Muscle layer of duodenum (tissue), 2 donors: ENCODE data around the gene IRAG1.

Source experiments
- H3K27ac ChIP-seq: one replicate; pipeline ENCODE4 v1.7.0; 2013; ENCODE audit warnings: mild to moderate bottlenecking, low read length
- H3K27me3 ChIP-seq: one replicate; pipeline ENCODE4 v1.7.0; 2013; ENCODE audit warnings: low read depth, mild to moderate bottlenecking, control low read depth, low read length
- H3K36me3 ChIP-seq, 2 donors: one replicate each; pipeline ENCODE4 v1.7.0; 2013; ENCODE audit warnings: low read length in 2 of 2, control low read depth in 1 of 2, mild to moderate bottlenecking in 1 of 2; ENCODE audit not compliant: insufficient read depth in 2 of 2, control insufficient read depth in 1 of 2
- H3K4me1 ChIP-seq, 2 donors: one replicate each; pipeline ENCODE4 v1.7.0; 2013; ENCODE audit warnings: low read length in 2 of 2, mild to moderate bottlenecking in 2 of 2, control low read depth in 1 of 2, moderate library complexity in 1 of 2; ENCODE audit not compliant: insufficient read depth in 2 of 2, control insufficient read depth in 1 of 2
- H3K4me3 ChIP-seq, 2 donors: one replicate each; pipeline ENCODE4 v1.7.0; 2013; ENCODE audit warnings: low read length in 2 of 2, low read depth in 1 of 2, mild to moderate bottlenecking in 1 of 2
- H3K9me3 ChIP-seq, 2 donors: one replicate each; pipeline ENCODE4 v1.7.0; 2013; ENCODE audit warnings: low read length in 2 of 2, control low read depth in 1 of 2, mild to moderate bottlenecking in 1 of 2; ENCODE audit not compliant: control insufficient read depth in 1 of 2
- donor health status: healthy.

IRAG1 gene

DNA sequence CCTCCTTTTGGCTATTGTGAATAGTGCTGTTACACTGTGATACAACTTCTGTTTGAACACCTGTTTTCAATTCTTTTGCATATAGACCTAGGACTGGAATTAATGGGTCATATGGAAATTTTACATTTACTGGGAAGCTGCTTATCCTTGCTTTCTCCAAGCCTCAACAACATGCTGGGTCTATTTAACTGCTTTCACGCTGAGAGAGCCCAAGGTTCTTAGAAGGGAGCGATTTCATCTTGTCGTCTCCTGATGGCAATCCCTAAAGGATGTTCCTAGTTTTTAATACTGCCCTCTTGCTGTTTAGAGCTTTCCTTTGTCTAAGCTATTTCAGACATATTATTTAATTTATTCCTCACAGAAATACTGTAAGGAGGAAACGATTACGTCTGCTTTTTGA lies 15.5 kb downstream of the IRAG1 start:
- no peaks in the 10 kb centered on the region for H3K27me3 ChIP-seq
- peaks cover 23 to 38% of the 10 kb centered on the region in 2 donors for H3K4me1 ChIP-seq
- peaks cover 0 to 6% of the 10 kb centered on the region in 2 donors for H3K36me3 ChIP-seq
- H3K9me3 ChIP-seq: no peaks in the 10 kb centered on the region
- H3K4me3 ChIP-seq: no peak overlapping the region
- no peak overlapping the region for H3K27ac ChIP-seq

DNA sequence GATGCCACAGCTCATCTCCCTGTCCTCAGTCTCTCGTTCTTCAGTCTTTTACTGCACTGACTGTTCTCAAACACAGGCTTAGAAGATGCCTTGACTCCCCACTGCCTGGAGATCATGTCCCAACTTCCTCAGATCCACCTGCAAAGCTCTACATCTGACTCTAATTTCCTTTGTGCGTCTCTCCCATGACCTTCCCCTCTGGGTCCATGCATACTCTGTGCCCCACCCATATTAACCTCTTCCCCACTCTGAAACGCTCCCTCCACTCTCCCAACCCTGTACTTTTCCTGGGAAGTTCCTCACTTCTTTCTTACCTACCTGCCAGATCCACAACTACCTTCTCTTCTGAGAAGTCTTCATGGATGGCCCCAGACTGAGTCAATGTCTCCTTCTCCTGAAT lies 16.6 kb downstream of the IRAG1 start:
- H3K27ac ChIP-seq: no peak overlapping the region
- peaks cover 0 to 6% of the 10 kb centered on the region in 2 donors for H3K36me3 ChIP-seq
- no peaks in the 10 kb centered on the region for H3K9me3 ChIP-seq
- peaks cover 23 to 30% of the 10 kb centered on the region in 2 donors for H3K4me1 ChIP-seq
- H3K27me3 ChIP-seq: no peaks in the 10 kb centered on the region
- no peak overlapping the region for H3K4me3 ChIP-seq

DNA sequence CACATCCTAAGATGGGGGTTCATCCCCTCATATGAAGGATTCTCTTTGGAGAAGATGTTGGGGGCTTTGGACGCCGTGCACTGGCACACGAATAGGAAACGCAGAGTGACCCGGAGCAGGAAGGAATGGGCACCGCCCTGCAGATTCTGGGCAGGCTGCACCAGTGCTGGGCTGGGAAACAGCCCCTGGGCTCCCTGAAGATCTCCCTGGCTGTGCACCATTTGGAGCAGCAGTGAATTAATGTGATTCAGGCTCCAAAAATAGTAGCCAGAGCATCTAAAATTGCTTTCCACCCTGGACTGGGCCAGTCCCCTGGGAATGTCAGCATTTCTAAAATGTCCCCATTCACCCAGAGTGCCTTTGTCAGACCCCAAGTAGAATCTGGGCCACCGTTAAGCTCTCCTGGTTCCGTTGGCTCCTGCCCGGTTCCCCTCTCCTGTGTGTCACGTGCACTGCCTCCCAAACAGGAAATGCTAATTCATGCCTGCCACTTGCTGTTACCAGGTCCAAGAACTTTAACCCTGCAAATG lies 18.6 kb downstream of the IRAG1 start:
- peak overlapping the region; percentile 23 to 40 for H3K4me3 ChIP-seq
- H3K9me3 ChIP-seq: no peaks in the 10 kb centered on the region
- peaks cover 0 to 6% of the 10 kb centered on the region in 2 donors for H3K36me3 ChIP-seq
- H3K27me3 ChIP-seq: no peaks in the 10 kb centered on the region
- peaks cover 27 to 38% of the 10 kb centered on the region in 2 donors for H3K4me1 ChIP-seq
- peak overlapping the region; percentile 76 for H3K27ac ChIP-seq

DNA sequence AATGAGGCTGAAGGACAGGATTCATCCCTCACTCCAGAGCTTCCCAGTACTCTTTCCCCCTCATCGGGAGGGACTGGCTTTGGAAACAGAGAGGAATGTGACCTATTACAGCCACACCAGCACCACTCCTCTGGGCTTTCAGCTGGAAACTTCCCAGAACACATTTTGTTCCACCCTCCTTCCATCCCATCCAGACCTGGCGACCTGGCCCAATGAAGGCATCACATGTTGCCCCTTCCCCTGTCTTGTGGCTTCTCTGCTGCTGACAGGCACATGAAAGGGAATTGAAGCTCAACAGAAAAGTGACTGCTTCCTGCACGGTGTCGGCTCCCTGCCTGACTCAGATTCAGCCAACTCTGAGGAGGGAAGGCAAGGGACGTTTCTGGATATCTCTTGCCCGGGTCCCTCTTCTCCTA lies 19.1 kb downstream of the IRAG1 start:
- Histone ChIP-seq H3K27ac (peak overlapping the region; percentile 76), H3K9me3 (no peaks in the 10 kb centered on the region), H3K36me3 (peaks cover 0 to 6% of the 10 kb centered on the region in 2 donors), H3K4me1 (peaks cover 32 to 44% of the 10 kb centered on the region in 2 donors), H3K4me3 (peak overlapping the region; percentile 23 to 40), H3K27me3 (no peaks in the 10 kb centered on the region)

DNA sequence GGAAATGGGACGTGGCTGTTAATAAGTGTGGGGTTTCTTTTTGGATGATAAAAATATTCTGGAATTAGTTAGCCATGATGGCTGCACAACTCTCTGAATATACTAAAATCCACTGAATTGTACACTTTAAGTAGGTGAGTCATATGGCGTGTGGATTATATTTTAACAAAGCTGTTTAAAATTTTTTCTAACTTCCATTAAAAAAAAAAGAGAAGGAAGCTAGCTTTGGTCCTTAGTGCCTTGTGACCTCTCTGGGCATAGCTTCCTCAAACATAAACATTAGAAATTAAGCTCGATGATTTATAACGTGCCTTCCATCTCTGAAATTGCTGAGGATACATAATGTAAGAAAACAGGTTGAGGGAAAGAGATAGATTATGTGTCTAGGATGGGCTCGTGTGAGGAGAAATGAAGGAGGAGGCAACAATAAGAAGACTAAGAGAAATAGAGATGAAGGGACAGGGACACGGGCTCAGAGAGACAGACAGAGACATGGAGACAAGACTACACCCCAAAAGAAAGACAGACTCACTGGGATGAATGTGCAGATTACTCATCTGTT lies 20.0 kb downstream of the IRAG1 start:
- Histone ChIP-seq H3K27ac (peak overlapping the region; percentile 76), H3K27me3 (no peaks in the 10 kb centered on the region), H3K4me3 (no peak overlapping the region), H3K4me1 (peaks cover 38 to 52% of the 10 kb centered on the region in 2 donors), H3K9me3 (no peaks in the 10 kb centered on the region), H3K36me3 (no peaks in the 10 kb centered on the region)

DNA sequence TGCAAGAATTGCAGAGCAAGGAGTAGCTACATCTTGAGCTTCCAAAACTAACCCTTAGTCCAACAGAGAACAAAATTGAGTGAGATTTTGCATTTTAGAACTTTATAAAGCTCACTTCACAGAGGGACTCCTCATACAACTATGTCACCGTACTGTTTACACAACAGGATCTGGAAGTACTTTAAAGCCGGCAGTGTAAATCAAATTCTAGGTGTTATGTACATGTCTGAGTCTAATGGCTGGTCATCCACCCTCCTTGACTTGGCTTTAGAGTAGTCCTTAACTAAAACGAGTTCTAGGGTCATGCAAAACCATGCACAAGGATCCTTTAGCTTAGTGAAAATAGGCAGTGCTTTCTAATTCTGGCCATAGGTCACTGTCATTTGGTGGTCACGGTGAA lies 23.5 kb downstream of the IRAG1 start:
- Histone ChIP-seq H3K9me3 (no peaks in the 10 kb centered on the region), H3K4me3 (peak overlapping the region in 1 of 2 donors; percentile 4), H3K4me1 (peaks cover 31 to 68% of the 10 kb centered on the region in 2 donors), H3K27ac (peak overlapping the region; percentile 64), H3K36me3 (no peaks in the 10 kb centered on the region), H3K27me3 (no peaks in the 10 kb centered on the region)

DNA sequence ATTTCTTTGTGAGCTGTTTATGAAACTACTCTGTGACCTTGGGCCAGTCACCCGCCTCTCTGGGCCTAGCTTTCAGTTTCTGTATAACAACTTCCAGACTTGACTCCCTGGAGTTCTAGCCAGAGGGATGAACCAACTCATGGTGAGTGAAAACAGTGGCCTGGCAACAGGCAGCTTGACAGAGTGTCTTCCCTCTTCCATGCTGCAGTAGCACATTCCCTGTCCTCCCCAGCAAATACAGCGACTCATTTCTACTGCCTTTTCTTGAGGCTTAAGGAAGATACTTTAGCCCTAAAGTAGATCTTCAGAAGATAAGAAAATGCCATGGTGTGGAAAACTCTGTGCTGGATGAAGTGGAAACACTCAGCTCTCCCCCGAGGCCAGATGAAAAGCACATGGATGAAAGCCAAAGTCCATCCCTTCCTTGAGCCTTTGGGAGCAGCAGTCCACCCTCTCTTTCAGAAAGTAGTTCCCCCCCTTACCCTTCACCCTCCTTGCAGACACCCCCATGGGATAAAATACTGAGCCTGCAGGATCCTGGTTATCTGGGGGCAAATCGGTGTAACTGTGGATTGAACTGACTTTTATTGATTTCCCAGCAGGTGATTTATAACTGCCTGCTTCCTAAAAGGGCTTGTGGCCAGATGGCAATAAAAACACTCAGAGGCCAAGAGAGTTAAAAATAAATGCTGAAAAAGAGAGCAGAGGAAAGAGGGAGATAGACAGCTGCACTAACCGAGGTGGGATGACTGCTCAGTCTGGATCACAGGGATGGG lies 24.1 kb downstream of the IRAG1 start:
- Histone ChIP-seq H3K36me3 (no peaks in the 10 kb centered on the region), H3K4me3 (peak overlapping the region; percentile 4 to 9), H3K27ac (peak overlapping the region; percentile 64), H3K27me3 (no peaks in the 10 kb centered on the region), H3K9me3 (no peaks in the 10 kb centered on the region), H3K4me1 (peaks cover 25 to 64% of the 10 kb centered on the region in 2 donors)

DNA sequence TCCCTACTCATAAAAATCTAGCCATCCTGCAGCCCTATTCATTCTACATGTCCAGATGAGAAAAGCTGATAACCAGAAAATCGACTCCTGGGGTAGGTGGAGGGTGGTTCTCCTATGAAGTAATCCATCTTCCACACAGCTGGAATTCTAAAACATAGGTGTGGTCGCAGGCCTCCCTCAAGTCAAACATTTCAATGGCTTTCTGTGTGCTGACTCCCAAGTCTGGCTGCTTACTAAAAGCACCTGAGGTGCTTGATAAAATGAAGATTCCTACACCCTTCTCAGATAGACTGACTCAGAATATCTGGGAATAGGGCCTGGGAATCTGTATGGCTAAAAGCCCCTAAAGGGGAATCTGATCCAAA lies 26.1 kb downstream of the IRAG1 start:
- no peaks in the 10 kb centered on the region for H3K36me3 ChIP-seq
- no peaks in the 10 kb centered on the region for H3K27me3 ChIP-seq
- peaks cover 16 to 61% of the 10 kb centered on the region in 2 donors for H3K4me1 ChIP-seq
- no peak overlapping the region for H3K4me3 ChIP-seq
- peak overlapping the region; percentile 35 for H3K27ac ChIP-seq
- H3K9me3 ChIP-seq: no peaks in the 10 kb centered on the region

DNA sequence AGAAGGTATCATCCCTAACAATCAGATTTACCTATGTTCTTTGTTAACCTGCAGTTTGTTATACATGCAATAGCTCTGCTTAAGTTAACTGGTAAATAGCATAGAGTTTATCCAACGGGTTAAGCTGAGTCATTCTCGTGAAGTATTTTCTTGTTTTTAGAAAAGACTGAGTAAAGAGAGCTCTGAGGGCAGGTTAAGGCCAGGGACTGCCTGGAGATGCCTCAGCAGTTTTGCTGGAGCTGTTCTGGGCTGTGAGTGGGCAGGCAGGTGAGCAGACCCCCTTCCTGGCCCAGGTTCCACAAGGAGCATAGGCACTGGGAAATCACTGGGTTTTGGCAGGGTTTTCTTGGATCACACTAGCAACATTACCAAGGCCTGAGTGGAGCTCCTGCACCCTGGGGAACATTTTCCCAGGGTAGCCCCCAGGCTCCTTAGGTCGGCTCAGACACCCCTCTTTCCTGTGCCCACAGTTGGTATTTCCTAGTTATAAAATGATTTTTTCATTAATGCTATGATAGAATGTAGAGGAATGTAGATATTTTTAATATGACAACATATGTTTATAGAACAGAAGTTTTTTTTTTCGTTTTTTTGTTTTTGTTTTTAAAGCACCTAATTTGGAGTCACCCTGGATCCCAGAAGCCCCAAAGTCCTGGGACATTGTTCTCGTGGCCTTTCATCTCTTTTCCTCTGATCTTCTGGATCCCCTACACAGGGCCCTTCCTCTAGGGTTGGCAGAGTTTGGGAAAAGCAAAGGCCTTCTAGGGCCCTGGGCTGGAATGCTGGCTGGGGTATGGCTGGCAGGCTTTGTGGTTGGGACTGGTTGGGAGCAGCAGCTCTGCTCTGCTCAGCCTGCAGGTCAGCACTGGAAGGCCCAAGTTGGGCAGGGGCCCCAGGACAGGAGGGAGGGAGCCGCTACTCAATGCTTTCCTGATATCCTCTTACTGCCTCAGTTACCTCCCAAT lies 26.7 kb downstream of the IRAG1 start:
- no peaks in the 10 kb centered on the region for H3K27me3 ChIP-seq
- no peaks in the 10 kb centered on the region for H3K36me3 ChIP-seq
- H3K27ac ChIP-seq: peak overlapping the region; percentile 35
- no peaks in the 10 kb centered on the region for H3K9me3 ChIP-seq
- H3K4me1 ChIP-seq: peaks cover 16 to 61% of the 10 kb centered on the region in 2 donors
- no peak overlapping the region for H3K4me3 ChIP-seq

DNA sequence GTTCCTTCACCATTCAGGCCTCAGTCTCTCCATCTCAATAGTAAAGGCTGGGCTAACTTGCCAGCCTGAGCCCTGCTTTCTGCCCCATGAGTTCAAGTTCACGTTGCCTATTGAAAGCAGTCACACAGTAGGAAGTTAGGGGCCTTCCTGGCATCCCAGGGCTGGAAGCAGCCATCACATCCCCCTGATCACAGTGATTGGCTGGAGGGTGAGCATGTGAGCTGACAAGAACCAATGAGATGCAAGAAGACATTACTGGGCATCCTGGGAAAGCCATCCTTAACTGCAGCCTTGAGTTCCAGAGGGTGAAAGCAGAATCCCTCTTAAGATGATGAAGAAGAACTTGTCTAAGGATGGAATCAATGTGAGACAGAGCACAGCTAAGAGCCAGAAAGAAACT lies 29.1 kb downstream of the IRAG1 start:
- Histone ChIP-seq H3K27me3 (no peaks in the 10 kb centered on the region), H3K4me1 (peaks cover 19 to 48% of the 10 kb centered on the region in 2 donors), H3K36me3 (no peaks in the 10 kb centered on the region), H3K4me3 (no peak overlapping the region), H3K27ac (no peak overlapping the region), H3K9me3 (no peaks in the 10 kb centered on the region)

DNA sequence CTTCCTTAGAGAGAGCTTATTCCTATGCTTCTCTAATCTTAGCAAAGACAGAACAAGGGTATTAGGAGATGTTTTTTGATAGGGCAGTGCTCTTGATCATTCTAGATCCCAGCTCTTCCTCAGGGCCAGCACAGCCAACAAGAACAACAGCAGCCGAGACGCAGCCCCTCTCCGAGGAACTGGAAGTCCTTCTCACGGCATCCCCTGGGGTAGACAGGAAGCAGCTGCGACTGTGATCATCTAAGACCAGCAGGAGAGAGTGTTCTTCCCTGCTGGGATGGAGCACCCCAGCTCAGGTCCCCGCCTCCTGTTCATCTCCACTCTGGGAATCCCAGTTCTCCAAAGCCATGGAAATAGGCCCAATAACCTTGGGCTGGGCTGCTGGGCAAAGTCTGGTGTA lies 29.6 kb downstream of the IRAG1 start:
- no peaks in the 10 kb centered on the region for H3K9me3 ChIP-seq
- no peak overlapping the region for H3K4me3 ChIP-seq
- peak overlapping the region; percentile 18 for H3K27ac ChIP-seq
- H3K36me3 ChIP-seq: no peaks in the 10 kb centered on the region
- H3K27me3 ChIP-seq: no peaks in the 10 kb centered on the region
- H3K4me1 ChIP-seq: peaks cover 20 to 46% of the 10 kb centered on the region in 2 donors
